ENCODE measurements around the gene C18orf32. TPM values are rescaled to one million over a fixed set of nuclear protein-coding genes. Genes with fewer than 3 reads are reported as not detected.
A peak's percentile ranks its signal among the peaks of the same experiment; 100 is the strongest.

Gene C18orf32
- total and polyA plus RNA-seq, 2 donors (not counting 1 experiment from before 2014, with no cell fraction given), result 20.8 to 36.3 TPM

- Histone ChIP-seq H4K20me1 (ENCODE audit: control insufficient read depth, insufficient read depth, low read length, poor library complexity, severe bottlenecking) (peaks cover 4% of the 10 kb centered on the region), H3K9me3 (ENCODE audit: control extremely low read depth in 1 of 3, control insufficient read depth in 2 of 3, insufficient read depth in 1 of 3, low read length in 2 of 3) (no peaks in the 10 kb centered on the region), H3K36me3 (replicated peaks in 1 of 2; ENCODE audit: control extremely low read depth in 1 of 2, control insufficient read depth in 1 of 2, extremely low read depth in 1 of 2, insufficient read depth in 2 of 2, low read length in 1 of 2) (peaks cover 6 to 11% of the 10 kb centered on the region in 2 experiments), H3K27ac (ENCODE audit: low read length in 2 of 2) (no peak overlapping the region), H3K4me2 (replicated peaks; ENCODE audit: low read depth, low read length, poor library complexity, severe bottlenecking) (no peak overlapping the region), H3K79me2 (ENCODE audit: control insufficient read depth, insufficient read depth, low read length) (peaks cover 3% of the 10 kb centered on the region), H3K4me3 (ENCODE audit: control extremely low read depth in 1 of 5, extremely low read depth in 1 of 5, insufficient read depth in 1 of 5, low read depth in 2 of 5, low read length in 4 of 5) (no peak overlapping the region), H2AFZ (ENCODE audit: insufficient read depth, low read depth, low read length, poor library complexity, severe bottlenecking) (peak overlapping the region; percentile 19), H3K27me3 (replicated peaks in 1 of 4; ENCODE audit: control extremely low read depth in 1 of 4, control insufficient read depth in 3 of 4, insufficient read depth in 4 of 4, low read length in 3 of 4) (peaks cover 0 to 7% (median 0%) of the 10 kb centered on the region in 4 experiments), H3K9ac (ENCODE audit: low read length) (no peak overlapping the region), H3K4me1 (ENCODE audit: control insufficient read depth in 2 of 2, insufficient read depth in 2 of 2, low read length in 2 of 2) (peaks cover 14% of the 10 kb centered on the region in 2 donors)
- intact Hi-C loops (cut with micrococcal nuclease), result no loop called here
- Mint-ChIP-seq H3K9me3 (ENCODE audit: insufficient read depth) (no peaks in the 10 kb centered on the region), H3K4me1 (peaks cover 27% of the 10 kb centered on the region), H3K4me3 (no peak overlapping the region), H3K27me3 (peaks cover 8% of the 10 kb centered on the region), H3K27ac (no peak overlapping the region)
- ChIA-PET CTCF (interaction anchor here (0.6 kb wide), 1 partner anchor 19 kb away, joined by 3 read pairs; no protein-coding TSS in a partner anchor), POLR2A (interaction anchor here (0.7 kb wide), 1 partner anchor 757 kb away, joined by 6 read pairs; no protein-coding TSS in a partner anchor)
- ATAC-seq (ENCODE audit: low read depth), result no peak
- WGBS (ENCODE audit: insufficient coverage), result no CpG with 5 or more reads among the region's 3 CpGs
- no peak for TF ChIP-seq EZH2 (IDR thresholded peaks at IDR 0.05; ENCODE audit: borderline replicate concordance, insufficient read depth, low read depth, low read length, poor library complexity, severe bottlenecking)
- no peak for TF ChIP-seq CTCF (IDR thresholded peaks at IDR 0.05)
- DNase-seq, result no peak
These were observed 8.0 kb upstream of the C18orf32 start for GRCh38 chr18:49495076-49495475.

GRCh38 chr18:49494660-49495059 lies 7.6 kb upstream of the C18orf32 start:
- Histone ChIP-seq H3K4me3 (ENCODE audit: control extremely low read depth in 1 of 5, extremely low read depth in 1 of 5, insufficient read depth in 1 of 5, low read depth in 2 of 5, low read length in 4 of 5) (no peak overlapping the region), H4K20me1 (ENCODE audit: control insufficient read depth, insufficient read depth, low read length, poor library complexity, severe bottlenecking) (peaks cover 4% of the 10 kb centered on the region), H3K4me2 (replicated peaks; ENCODE audit: low read depth, low read length, poor library complexity, severe bottlenecking) (no peak overlapping the region), H3K4me1 (ENCODE audit: control insufficient read depth in 2 of 2, insufficient read depth in 2 of 2, low read length in 2 of 2) (peaks cover 14 to 18% of the 10 kb centered on the region in 2 donors), H3K36me3 (replicated peaks in 1 of 2; ENCODE audit: control extremely low read depth in 1 of 2, control insufficient read depth in 1 of 2, extremely low read depth in 1 of 2, insufficient read depth in 2 of 2, low read length in 1 of 2) (peaks cover 9 to 15% of the 10 kb centered on the region in 2 experiments), H3K79me2 (ENCODE audit: control insufficient read depth, insufficient read depth, low read length) (peaks cover 3% of the 10 kb centered on the region), H3K9ac (ENCODE audit: low read length) (no peak overlapping the region), H2AFZ (ENCODE audit: insufficient read depth, low read depth, low read length, poor library complexity, severe bottlenecking) (no peak overlapping the region), H3K27ac (ENCODE audit: low read length in 2 of 2) (no peak overlapping the region), H3K27me3 (replicated peaks in 1 of 4; ENCODE audit: control extremely low read depth in 1 of 4, control insufficient read depth in 3 of 4, insufficient read depth in 4 of 4, low read length in 3 of 4) (peaks cover 0 to 6% (median 0%) of the 10 kb centered on the region in 4 experiments), H3K9me3 (ENCODE audit: control extremely low read depth in 1 of 3, control insufficient read depth in 2 of 3, insufficient read depth in 1 of 3, low read length in 2 of 3) (no peaks in the 10 kb centered on the region)
- ChIA-PET POLR2A (interaction anchor here (0.7 kb wide), 2 partner anchors 35 to 757 kb away, joined by 4 to 6 read pairs; no protein-coding TSS in a partner anchor), CTCF (no interaction called here)
- Mint-ChIP-seq H3K4me1 (peaks cover 30% of the 10 kb centered on the region), H3K27ac (no peak overlapping the region), H3K9me3 (ENCODE audit: insufficient read depth) (no peaks in the 10 kb centered on the region), H3K27me3 (peaks cover 7% of the 10 kb centered on the region), H3K4me3 (no peak overlapping the region)
- no peak for TF ChIP-seq CTCF (IDR thresholded peaks at IDR 0.05)
- TF ChIP-seq EZH2 (IDR thresholded peaks at IDR 0.05; ENCODE audit: borderline replicate concordance, insufficient read depth, low read depth, low read length, poor library complexity, severe bottlenecking), result no peak
- WGBS (ENCODE audit: insufficient coverage), result no CpG with 5 or more reads among the region's 2 CpGs
- DNase-seq, result no peak
- ATAC-seq (ENCODE audit: low read depth), result no peak
- intact Hi-C loops (cut with micrococcal nuclease), result loop anchor here (5.0 kb wide), 1 partner anchor 878 kb away; no protein-coding TSS in a partner anchor

Measured in B cell (primary cell).